ENCODE results near the gene ITGA1. TPM values are rescaled to one million over a fixed set of nuclear protein-coding genes. Genes with fewer than 3 reads are reported as not detected.

Gene ITGA1
- 100 to 1,000 TPM in 1 of 6 experiments, 10 to 100 TPM in 5; 46.9 to 101 (median 83.9) TPM for total RNA-seq (2021; fragmentation: NEBNext Ultra II Directional; extraction: Animal tissue kit (Norgen Biotek cat#: 25700))
- long read RNA-seq, full-length matches to known transcripts, result 15 of 43 reads
- long read RNA-seq, partial matches to known transcripts, result 18 of 43 reads
- long read RNA-seq, other reads (novel, unspliced or antisense), result 10 of 43 reads

DNA sequence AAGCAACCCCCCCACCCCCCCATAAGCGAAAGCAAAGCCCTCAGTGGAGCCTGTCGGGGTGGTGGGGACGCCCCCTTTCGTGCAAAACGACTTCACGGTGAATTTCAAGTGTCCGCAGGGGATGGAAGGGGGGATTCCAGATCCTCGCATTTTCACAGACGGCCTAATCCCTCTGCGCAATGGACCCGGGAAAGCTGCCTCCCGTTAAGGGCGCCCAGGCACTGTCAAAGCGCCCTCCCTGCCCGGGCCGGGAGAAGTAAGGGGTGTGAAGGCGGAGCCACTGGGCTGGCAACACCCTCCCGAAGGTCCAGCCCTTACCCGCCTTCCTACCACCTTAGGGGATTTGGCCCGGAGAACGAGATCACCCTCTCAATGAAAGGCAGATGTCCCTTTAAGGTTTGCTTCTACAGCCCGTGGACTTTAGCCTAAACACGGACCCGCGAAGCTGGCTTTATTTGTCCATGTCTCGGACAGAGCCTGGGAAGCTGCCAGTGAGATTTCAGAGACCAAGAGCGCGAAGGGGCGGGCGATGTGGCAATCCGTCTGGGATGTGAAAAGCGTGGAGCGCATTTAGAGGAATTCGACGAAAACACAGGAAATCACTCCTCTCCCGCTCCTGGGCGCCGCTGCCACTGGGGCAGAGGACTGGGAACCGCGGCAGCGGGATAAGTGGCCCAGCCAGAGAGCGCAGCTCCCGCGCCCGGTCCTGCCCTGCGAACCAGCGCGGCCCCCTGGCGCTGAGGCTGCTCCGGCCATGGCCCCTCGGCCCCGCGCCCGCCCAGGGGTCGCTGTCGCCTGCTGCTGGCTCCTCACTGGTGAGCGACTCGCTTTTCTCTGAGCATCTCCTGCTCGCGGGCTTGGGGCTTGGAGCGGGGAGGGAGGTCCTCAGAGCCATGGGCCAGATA lies at the start of gene ITGA1, which contains the start of gene PELO:
ITGA1 (plus strand) TSS at position 317 of the 905 bp plus-strand sequence; CDS start at position 755, 438 bp downstream.
PELO (plus strand) TSS at position 317 of the 905 bp plus-strand sequence. CDS start 12,479 bp downstream, outside the sequence.
- H3K4me1 Mint-ChIP-seq (ENCODE audit: low read depth), result peaks cover 74% of the 10 kb centered on the region
- H3K9me3 Mint-ChIP-seq, result no peaks in the 10 kb centered on the region
- peak within 1 kb of the TSS; percentile 91 for H3K27ac Mint-ChIP-seq
- H3K4me3 Mint-ChIP-seq, result peak within 1 kb of the TSS; percentile 98
- no peaks in the 10 kb centered on the region; the same call in 1 of the 2 replicates for H3K27me3 Mint-ChIP-seq (ENCODE audit: insufficient read depth)
- H3K36me3 Mint-ChIP-seq (ENCODE audit: low read depth), result peaks cover 23% of the 10 kb centered on the region
- TF ChIP-seq, protein P1, sequence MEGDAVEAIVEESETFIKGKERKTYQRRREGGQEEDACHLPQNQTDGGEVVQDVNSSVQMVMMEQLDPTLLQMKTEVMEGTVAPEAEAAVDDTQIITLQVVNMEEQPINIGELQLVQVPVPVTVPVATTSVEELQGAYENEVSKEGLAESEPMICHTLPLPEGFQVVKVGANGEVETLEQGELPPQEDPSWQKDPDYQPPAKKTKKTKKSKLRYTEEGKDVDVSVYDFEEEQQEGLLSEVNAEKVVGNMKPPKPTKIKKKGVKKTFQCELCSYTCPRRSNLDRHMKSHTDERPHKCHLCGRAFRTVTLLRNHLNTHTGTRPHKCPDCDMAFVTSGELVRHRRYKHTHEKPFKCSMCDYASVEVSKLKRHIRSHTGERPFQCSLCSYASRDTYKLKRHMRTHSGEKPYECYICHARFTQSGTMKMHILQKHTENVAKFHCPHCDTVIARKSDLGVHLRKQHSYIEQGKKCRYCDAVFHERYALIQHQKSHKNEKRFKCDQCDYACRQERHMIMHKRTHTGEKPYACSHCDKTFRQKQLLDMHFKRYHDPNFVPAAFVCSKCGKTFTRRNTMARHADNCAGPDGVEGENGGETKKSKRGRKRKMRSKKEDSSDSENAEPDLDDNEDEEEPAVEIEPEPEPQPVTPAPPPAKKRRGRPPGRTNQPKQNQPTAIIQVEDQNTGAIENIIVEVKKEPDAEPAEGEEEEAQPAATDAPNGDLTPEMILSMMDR (IDR thresholded peaks at IDR 0.05), result peak; percentile 68; the same call in 1 of the 2 replicates
- DNase-seq, result peak; percentile 79

DNA sequence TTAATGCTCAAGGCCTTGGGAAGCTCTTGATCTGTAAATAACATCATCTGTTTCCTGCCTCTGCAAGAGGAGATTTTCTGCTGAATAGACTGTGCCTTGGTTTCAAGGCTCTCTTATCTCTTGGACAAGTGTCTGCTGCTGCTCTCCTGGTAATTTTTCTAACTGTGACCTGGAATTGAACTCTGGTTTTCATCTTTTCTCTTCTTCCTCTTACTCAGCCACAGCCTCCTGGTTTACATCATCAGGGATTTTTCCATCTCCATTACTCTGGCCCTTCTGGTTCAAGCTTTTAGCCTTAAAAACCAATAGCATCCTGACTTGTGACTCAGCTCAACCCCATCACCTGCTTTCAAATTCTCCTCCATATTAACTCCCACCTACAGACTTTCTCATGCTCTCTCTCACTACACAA lies 49.6 kb upstream of the ITGA1 start:
- Mint-ChIP-seq H3K9me3 (no peaks in the 10 kb centered on the region; the same call in 1 of the 2 replicates), H3K4me1 (ENCODE audit: low read depth) (peaks cover 39% of the 10 kb centered on the region), H3K4me3 (no peak overlapping the region), H3K36me3 (ENCODE audit: low read depth) (no peaks in the 10 kb centered on the region), H3K27me3 (ENCODE audit: insufficient read depth) (no peaks in the 10 kb centered on the region), H3K27ac (no peak overlapping the region)
- TF ChIP-seq, protein P1 (IDR thresholded peaks at IDR 0.05), result no peak
- DNase-seq, result peak; percentile 5

DNA sequence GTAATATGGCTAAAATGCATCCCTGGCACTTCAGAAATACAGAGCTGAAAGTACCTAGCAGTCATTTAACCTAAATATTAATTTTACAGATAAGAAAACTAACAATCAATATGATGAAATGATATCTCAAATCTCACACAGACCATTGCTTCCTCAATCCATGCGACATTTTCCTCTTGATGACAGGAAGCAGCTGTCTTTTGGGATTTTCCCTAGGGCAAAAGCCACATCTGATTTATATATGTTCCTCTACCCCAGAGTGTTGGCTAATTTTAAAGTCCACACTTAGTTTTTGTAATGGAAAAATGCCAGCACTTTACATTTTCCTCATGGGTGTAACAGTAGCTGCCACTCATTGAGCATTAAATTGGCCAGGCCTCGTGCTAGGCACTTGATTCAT lies 47.7 kb upstream of the ITGA1 start:
- no peaks in the 10 kb centered on the region; the same call in 1 of the 2 replicates for H3K9me3 Mint-ChIP-seq
- no peaks in the 10 kb centered on the region for H3K27me3 Mint-ChIP-seq (ENCODE audit: insufficient read depth)
- TF ChIP-seq, protein P1 (IDR thresholded peaks at IDR 0.05), result no peak
- H3K4me3 Mint-ChIP-seq, result no peak overlapping the region
- H3K36me3 Mint-ChIP-seq (ENCODE audit: low read depth), result no peaks in the 10 kb centered on the region
- no peak overlapping the region for H3K27ac Mint-ChIP-seq
- no peak for DNase-seq
- H3K4me1 Mint-ChIP-seq (ENCODE audit: low read depth), result peaks cover 45% of the 10 kb centered on the region

DNA sequence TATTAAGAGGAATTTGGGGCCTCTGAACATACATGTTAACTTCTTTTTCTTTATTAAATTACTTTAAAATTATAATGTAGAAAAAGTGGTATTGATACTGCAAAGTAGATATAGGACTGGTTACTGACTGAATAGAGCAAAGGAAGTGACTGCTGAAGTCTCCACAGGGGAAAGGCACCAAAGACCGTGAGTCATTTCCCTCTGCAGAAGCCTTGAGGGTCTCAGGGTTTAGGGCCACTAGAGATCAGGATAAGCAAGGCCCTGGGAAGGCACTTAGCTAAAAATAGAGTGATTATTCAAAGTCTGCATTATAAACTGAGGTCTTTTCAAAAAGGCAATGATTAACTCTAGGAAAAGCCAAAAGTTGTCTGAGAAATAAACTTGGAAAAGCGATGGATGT lies 44.7 kb upstream of the ITGA1 start:
- TF ChIP-seq, protein P1 (IDR thresholded peaks at IDR 0.05), result no peak
- H3K9me3 Mint-ChIP-seq, result no peaks in the 10 kb centered on the region
- no peak for DNase-seq

DNA sequence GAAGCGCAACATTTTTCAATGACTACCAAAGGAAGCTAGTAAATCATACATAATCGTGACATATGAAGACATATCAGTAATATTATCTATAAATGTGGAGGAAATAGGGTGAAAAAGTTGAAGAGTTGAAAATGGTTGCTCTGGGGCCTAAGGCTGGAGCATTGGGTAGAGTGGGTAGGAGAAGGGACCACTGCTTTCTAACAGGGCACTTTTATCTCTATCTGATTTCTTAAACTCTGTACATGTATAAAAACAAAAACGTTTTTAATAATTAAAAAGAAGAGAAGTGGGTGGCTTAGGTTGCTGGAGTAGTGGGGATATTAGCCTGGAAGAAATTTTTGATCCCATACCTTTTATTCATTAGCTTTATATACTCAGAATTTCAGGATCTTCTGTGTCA lies 44.2 kb upstream of the ITGA1 start:
- Mint-ChIP-seq H3K4me3 (no peak overlapping the region), H3K9me3 (no peaks in the 10 kb centered on the region), H3K27me3 (ENCODE audit: insufficient read depth) (no peaks in the 10 kb centered on the region), H3K4me1 (ENCODE audit: low read depth) (peaks cover 35% of the 10 kb centered on the region), H3K36me3 (ENCODE audit: low read depth) (no peaks in the 10 kb centered on the region), H3K27ac (no peak overlapping the region)
- TF ChIP-seq, protein P1 (IDR thresholded peaks at IDR 0.05), result no peak
- no peak for DNase-seq

More for the DNA sequence above, 44.7 kb upstream of the ITGA1 start:
- Mint-ChIP-seq H3K27me3 (ENCODE audit: insufficient read depth) (no peaks in the 10 kb centered on the region), H3K27ac (no peak overlapping the region), H3K36me3 (ENCODE audit: low read depth) (no peaks in the 10 kb centered on the region), H3K4me1 (ENCODE audit: low read depth) (peaks cover 40% of the 10 kb centered on the region), H3K4me3 (no peak overlapping the region)

All from HFFc6 (cell line).